ENCODE measurements around the gene HAUS2. TPM values are rescaled to one million over a fixed set of nuclear protein-coding genes. Genes with fewer than 3 reads are reported as not detected.

The HAUS2 gene
- total RNA-seq, 1 donor from 2014 or later: 23.5 TPM

- no peak overlapping the region for H3K27ac Mint-ChIP-seq (ENCODE audit: unreplicated experiment)
- no peaks in the 10 kb centered on the region for H3K27me3 Mint-ChIP-seq (ENCODE audit: unreplicated experiment)
- TF ChIP-seq CTCF (IDR thresholded peaks at IDR 0.05; ENCODE audit: unreplicated experiment): no peak
- H3K36me3 Mint-ChIP-seq (ENCODE audit: low read depth, unreplicated experiment): peaks cover 13% of the 10 kb centered on the region
- H3K4me3 Mint-ChIP-seq (ENCODE audit: unreplicated experiment): no peak overlapping the region
- H3K9me3 Mint-ChIP-seq (ENCODE audit: unreplicated experiment): no peaks in the 10 kb centered on the region
- H3K4me1 Mint-ChIP-seq (ENCODE audit: unreplicated experiment): no peaks in the 10 kb centered on the region
- no peak for DNase-seq (ENCODE audit: low spot score)
Measured at GRCh38 chr15:42523331-42523730, 25.3 kb upstream of the HAUS2 start.

- no peaks in the 10 kb centered on the region for H3K9me3 Mint-ChIP-seq (ENCODE audit: unreplicated experiment)
- peaks cover 25% of the 10 kb centered on the region for H3K36me3 Mint-ChIP-seq (ENCODE audit: low read depth, unreplicated experiment)
Measured at GRCh38 chr15:42528970-42529369, 19.7 kb upstream of the HAUS2 start.

GRCh38 chr15:42533246-42533645 lies 15.4 kb upstream of the HAUS2 start:
- Mint-ChIP-seq H3K27ac (ENCODE audit: unreplicated experiment) (no peak overlapping the region), H3K9me3 (ENCODE audit: unreplicated experiment) (no peaks in the 10 kb centered on the region), H3K4me1 (ENCODE audit: unreplicated experiment) (no peaks in the 10 kb centered on the region), H3K36me3 (ENCODE audit: low read depth, unreplicated experiment) (peaks cover 28% of the 10 kb centered on the region), H3K27me3 (ENCODE audit: unreplicated experiment) (peaks cover 3% of the 10 kb centered on the region), H3K4me3 (ENCODE audit: unreplicated experiment) (no peak overlapping the region)
- DNase-seq (ENCODE audit: low spot score): no peak
- TF ChIP-seq CTCF (IDR thresholded peaks at IDR 0.05; ENCODE audit: unreplicated experiment): no peak

More at GRCh38 chr15:42528970-42529369, 19.7 kb upstream of the HAUS2 start:
- no peak for TF ChIP-seq CTCF (IDR thresholded peaks at IDR 0.05; ENCODE audit: unreplicated experiment)
- DNase-seq (ENCODE audit: low spot score): no peak
- H3K27me3 Mint-ChIP-seq (ENCODE audit: unreplicated experiment): no peaks in the 10 kb centered on the region
- no peak overlapping the region for H3K27ac Mint-ChIP-seq (ENCODE audit: unreplicated experiment)
- no peak overlapping the region for H3K4me3 Mint-ChIP-seq (ENCODE audit: unreplicated experiment)
- no peaks in the 10 kb centered on the region for H3K4me1 Mint-ChIP-seq (ENCODE audit: unreplicated experiment)

GRCh38 chr15:42544853-42545629 lies 3.6 kb upstream of the HAUS2 start:
- Mint-ChIP-seq H3K27ac (ENCODE audit: unreplicated experiment) (no peak overlapping the region), H3K36me3 (ENCODE audit: low read depth, unreplicated experiment) (peaks cover 4% of the 10 kb centered on the region), H3K27me3 (ENCODE audit: unreplicated experiment) (peaks cover 3% of the 10 kb centered on the region), H3K9me3 (ENCODE audit: unreplicated experiment) (no peaks in the 10 kb centered on the region), H3K4me1 (ENCODE audit: unreplicated experiment) (peaks cover 18% of the 10 kb centered on the region), H3K4me3 (ENCODE audit: unreplicated experiment) (no peak overlapping the region)
- DNase-seq (ENCODE audit: low spot score): no peak
- TF ChIP-seq CTCF (IDR thresholded peaks at IDR 0.05; ENCODE audit: unreplicated experiment): no peak

- peak overlapping the region; percentile 90 for H3K27ac Mint-ChIP-seq (ENCODE audit: unreplicated experiment)
- no peaks in the 10 kb centered on the region for H3K36me3 Mint-ChIP-seq (ENCODE audit: low read depth, unreplicated experiment)
- peak overlapping the region; percentile 95 for H3K4me3 Mint-ChIP-seq (ENCODE audit: unreplicated experiment)
- TF ChIP-seq CTCF (IDR thresholded peaks at IDR 0.05; ENCODE audit: unreplicated experiment): no peak
- no peaks in the 10 kb centered on the region for H3K9me3 Mint-ChIP-seq (ENCODE audit: unreplicated experiment)
- peaks cover 4% of the 10 kb centered on the region for H3K27me3 Mint-ChIP-seq (ENCODE audit: unreplicated experiment)
- no peak for DNase-seq (ENCODE audit: low spot score)
- peaks cover 18% of the 10 kb centered on the region for H3K4me1 Mint-ChIP-seq (ENCODE audit: unreplicated experiment)
Measured at GRCh38 chr15:42547918-42548248, 755 bp upstream of the HAUS2 start.
